ENCODE results near the gene TAP1. TPM values are rescaled to one million over a fixed set of nuclear protein-coding genes. Genes with fewer than 3 reads are reported as not detected.
"Not testable (repeated sequence)": the region's sequence is repeated elsewhere in the genome, so short reads cannot be mapped to it uniquely, and the experiment has no call there.

TAP1 gene
- total RNA-seq, 8 experiments from 2014 or later: 0.18 to 115 (median 12.6) TPM

DNA sequence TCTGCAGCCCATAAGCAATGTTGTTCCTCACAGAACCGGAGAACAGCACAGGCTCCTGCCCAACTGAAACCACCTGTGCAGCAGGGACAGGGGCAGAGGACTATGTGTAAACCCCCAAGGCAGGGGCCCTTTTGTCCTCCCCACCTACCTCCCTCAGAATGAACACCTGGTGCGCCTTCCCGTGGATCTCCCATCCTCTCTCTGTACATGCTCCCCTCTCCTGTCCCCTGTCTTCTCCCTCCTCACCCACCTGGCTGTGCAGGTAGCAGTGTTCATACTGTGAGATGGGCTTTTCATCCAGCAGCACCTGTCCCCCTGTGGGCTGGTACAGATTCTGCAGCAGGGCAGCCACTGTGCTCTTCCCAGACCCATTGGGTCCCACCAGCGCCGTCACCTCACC is 23.5 kb downstream of the TAP1 start:
- Histone ChIP-seq H3K4me3 (no peak overlapping the region), H3K4me1 (replicated peaks in 1 of 2) (no peaks in the 10 kb centered on the region), H3K27ac (no peak overlapping the region)
- 86 to 100% (median 100%) methylated on average over 1 to 4 of the region's 5 CpGs; no CpG with 5 or more reads in 5 of the 10 experiments for WGBS, 10 experiments
- ATAC-seq (replicated peaks in 6 of 8): no peak
- in situ Hi-C loops (cut with MboI; ENCODE audit: low pct_unique_long_range_greater_than_20kb in 2 of 9, low sequenced_read_pairs in 9 of 9, unreplicated experiment in 9 of 9): no loop called here

GRCh38 chr6:32829495-32829894 is 24.0 kb downstream of the TAP1 start:
- in situ Hi-C loops (cut with MboI; ENCODE audit: low pct_unique_long_range_greater_than_20kb in 2 of 9, low sequenced_read_pairs in 9 of 9, unreplicated experiment in 9 of 9): no loop called here
- no peak overlapping the region for H3K27ac ChIP-seq
- H3K4me3 ChIP-seq: no peak overlapping the region
- ATAC-seq (replicated peaks in 6 of 8): no peak
- WGBS, 10 experiments: 0 to 40% methylated on average over 1 of the region's 7 CpGs; no CpG with 5 or more reads in 8 of the 10 experiments
- no peaks in the 10 kb centered on the region for H3K4me1 ChIP-seq (replicated peaks in 1 of 2)

DNA sequence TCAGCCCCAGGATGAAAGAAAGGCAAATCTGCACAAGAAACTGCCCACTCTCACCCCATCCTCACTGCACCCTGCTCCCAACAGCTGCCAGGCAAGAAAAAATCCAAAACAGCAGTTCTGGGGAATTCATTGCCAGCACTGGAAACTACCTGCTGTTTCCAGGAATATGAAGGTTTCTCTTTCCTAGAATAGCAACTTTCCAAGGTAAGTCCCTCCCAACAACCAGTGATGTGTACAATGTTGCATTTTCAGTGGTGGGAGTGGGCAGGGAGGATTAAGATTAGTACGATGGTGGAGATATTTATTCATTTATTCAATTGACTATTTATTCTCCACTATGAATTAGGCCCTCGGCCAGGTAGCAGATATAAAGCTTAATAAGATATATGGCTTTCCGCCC is 26.5 kb downstream of the TAP1 start:
- no peaks in the 10 kb centered on the region for H3K4me1 ChIP-seq (replicated peaks in 1 of 2)
- H3K27ac ChIP-seq: no peak overlapping the region
- ATAC-seq (replicated peaks in 6 of 8): peak in 3 of 8 experiments; percentile 25 to 67 (median 32)
- 0 to 100% (median 85%) methylated on average over 1 to 3 of the region's 3 CpGs; no CpG with 5 or more reads in 1 of the 10 experiments for WGBS, 10 experiments
- in situ Hi-C loops (cut with MboI; ENCODE audit: low pct_unique_long_range_greater_than_20kb in 2 of 9, low sequenced_read_pairs in 9 of 9, unreplicated experiment in 9 of 9): no loop called here
- no peak overlapping the region for H3K4me3 ChIP-seq

DNA sequence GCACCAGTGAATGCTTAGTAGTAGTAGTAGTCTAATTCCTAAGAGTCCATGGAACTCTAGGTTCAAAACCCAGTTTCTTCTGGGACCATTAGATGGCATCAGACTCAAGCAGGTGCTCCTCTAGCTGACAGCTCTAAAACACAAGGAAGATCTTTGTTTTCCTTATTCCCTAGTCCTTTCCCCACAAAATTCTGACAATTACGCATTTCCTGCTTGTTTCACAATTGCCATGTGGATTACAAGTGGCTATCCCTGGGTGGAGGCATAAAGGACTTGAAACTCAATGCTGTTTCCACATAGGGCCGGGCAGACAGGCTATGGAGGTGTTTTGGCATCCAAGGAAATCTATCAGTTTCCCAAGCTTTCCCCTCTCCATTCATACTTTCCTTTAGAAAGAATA is 27.5 kb downstream of the TAP1 start:
- WGBS, 10 experiments: 0 to 70% (median 25%) methylated on average over 1 to 2 of the region's 2 CpGs; no CpG with 5 or more reads in 2 of the 10 experiments
- in situ Hi-C loops (cut with MboI; ENCODE audit: low pct_unique_long_range_greater_than_20kb in 2 of 9, low sequenced_read_pairs in 9 of 9, unreplicated experiment in 9 of 9): no loop called here
- Histone ChIP-seq H3K4me1 (replicated peaks in 1 of 2) (no peaks in the 10 kb centered on the region), H3K4me3 (no peak overlapping the region), H3K27ac (no peak overlapping the region)
- peak in 3 of 8 experiments; percentile 76 to 81 (median 76) for ATAC-seq (replicated peaks in 6 of 8)

GRCh38 chr6:32819729-32820128 is 33.8 kb downstream of the TAP1 start:
- no peak overlapping the region for H3K27ac ChIP-seq
- 8 to 71% (median 42%) methylated on average over 1 to 3 of the region's 3 CpGs; no CpG with 5 or more reads in 3 of the 10 experiments for WGBS, 10 experiments
- in situ Hi-C loops (cut with MboI; ENCODE audit: low pct_unique_long_range_greater_than_20kb in 2 of 9, low sequenced_read_pairs in 9 of 9, unreplicated experiment in 9 of 9): no loop called here
- peak in 2 of 8 experiments; percentile 77 to 82 for ATAC-seq (replicated peaks in 6 of 8)
- no peaks in the 10 kb centered on the region for H3K4me1 ChIP-seq (replicated peaks in 1 of 2)
- no peak overlapping the region for H3K4me3 ChIP-seq

GRCh38 chr6:32818867-32819266 is 34.6 kb downstream of the TAP1 start:
- Histone ChIP-seq H3K4me3 (no peak overlapping the region), H3K27ac (no peak overlapping the region), H3K4me1 (replicated peaks in 1 of 2) (no peaks in the 10 kb centered on the region)
- ATAC-seq (replicated peaks in 6 of 8): no peak
- WGBS, 10 experiments: 14 to 69% (median 43%) methylated on average over 1 to 2 of the region's 2 CpGs; no CpG with 5 or more reads in 2 of the 10 experiments
- in situ Hi-C loops (cut with MboI; ENCODE audit: low pct_unique_long_range_greater_than_20kb in 2 of 9, low sequenced_read_pairs in 9 of 9, unreplicated experiment in 9 of 9): no loop called here

DNA sequence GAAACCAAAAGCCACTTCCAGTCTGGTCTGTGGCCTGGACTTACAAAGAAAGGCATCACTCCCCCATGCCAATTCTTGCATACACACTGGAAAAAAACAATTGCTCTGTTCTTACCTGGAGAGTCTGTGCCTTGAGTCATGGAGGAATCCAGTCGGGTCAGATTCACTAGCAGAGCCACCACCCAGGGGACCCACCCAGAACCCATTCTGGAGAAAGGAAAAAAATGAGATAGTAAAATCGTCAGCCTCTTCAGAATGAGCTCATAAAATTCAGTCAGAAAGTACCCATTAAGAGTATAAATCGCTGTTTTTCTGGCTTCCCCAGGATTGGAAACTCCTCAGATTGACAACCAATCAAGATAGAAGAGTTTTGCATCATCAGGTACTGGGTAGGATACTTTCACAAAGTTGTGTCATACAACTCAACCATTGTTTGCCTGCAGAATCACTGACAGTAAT is 36.7 kb downstream of the TAP1 start, which contains the start of gene HLA-DOB:
Gene HLA-DOB (minus strand): TSS at position 257 of the 459 bp plus-strand sequence. CDS start 51 bp downstream, at position 206.
- 20 to 80% (median 60%) methylated on average over 1 to 3 of the region's 3 CpGs; no CpG with 5 or more reads in 3 of the 10 experiments for WGBS, 10 experiments
- no peak within 1 kb of the TSS for H3K4me3 ChIP-seq
- peak in 3 of 8 experiments; percentile 72 to 96 (median 90) for ATAC-seq (replicated peaks in 6 of 8)

DNA sequence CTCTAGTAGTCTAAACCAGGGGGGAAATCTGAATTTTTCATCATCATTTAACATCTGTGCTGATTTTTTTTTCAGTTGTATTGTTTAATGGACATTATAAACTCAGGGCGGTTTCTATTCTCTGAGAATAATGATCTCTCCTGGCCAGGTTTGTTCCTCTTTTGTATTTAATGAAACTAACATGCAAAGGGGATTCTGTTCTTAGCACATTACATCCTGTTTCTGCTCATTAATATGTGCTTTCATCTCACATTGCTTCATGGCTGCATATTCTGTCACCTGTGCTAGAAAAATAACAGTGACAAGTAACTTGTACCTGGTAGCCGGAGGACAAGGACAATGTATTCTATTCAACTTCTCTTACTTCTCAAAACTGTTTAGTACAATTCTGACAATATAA is 37.5 kb downstream of the TAP1 start:
- WGBS, 10 experiments: 85 to 100% (median 94%) methylated on average over 1 to 2 of the region's 2 CpGs; no CpG with 5 or more reads in 1 of the 10 experiments
- no peak overlapping the region for H3K4me3 ChIP-seq
- no peak overlapping the region for H3K27ac ChIP-seq
- in situ Hi-C loops (cut with MboI; ENCODE audit: low pct_unique_long_range_greater_than_20kb in 2 of 9, low sequenced_read_pairs in 9 of 9, unreplicated experiment in 9 of 9): no loop called here
- no peaks in the 10 kb centered on the region for H3K4me1 ChIP-seq (replicated peaks in 1 of 2)
- no peak for ATAC-seq (replicated peaks in 6 of 8)

More for the DNA sequence above, 36.7 kb downstream of the TAP1 start, which contains the start of gene HLA-DOB:
- H3K27ac ChIP-seq: no peak within 1 kb of the TSS
- in situ Hi-C loops (cut with MboI; ENCODE audit: low pct_unique_long_range_greater_than_20kb in 2 of 9, low sequenced_read_pairs in 9 of 9, unreplicated experiment in 9 of 9): no loop called here
- no peaks in the 10 kb centered on the region for H3K4me1 ChIP-seq (replicated peaks in 1 of 2)

DNA sequence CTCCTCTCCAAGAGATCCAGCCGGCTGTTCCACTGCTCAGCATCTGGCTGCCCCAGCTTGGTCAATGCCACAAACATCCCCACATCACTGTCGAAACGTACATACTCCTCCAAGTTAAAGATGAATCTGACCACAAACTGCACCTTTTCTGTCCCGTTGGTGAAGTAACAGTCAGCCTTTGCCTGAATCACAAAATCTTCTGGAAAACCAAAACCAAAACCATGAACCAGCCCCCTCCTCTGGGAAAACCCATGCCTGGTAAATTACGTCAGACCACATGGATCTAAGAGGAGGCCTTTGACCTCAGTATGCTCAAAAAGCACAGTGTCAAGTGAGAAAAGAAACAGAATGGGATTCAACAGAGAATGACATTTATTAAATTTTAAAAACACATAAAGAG is 38.4 kb downstream of the TAP1 start:
- in situ Hi-C loops (cut with MboI; ENCODE audit: low pct_unique_long_range_greater_than_20kb in 2 of 9, low sequenced_read_pairs in 9 of 9, unreplicated experiment in 9 of 9): no loop called here
- Histone ChIP-seq H3K4me3 (no peak overlapping the region), H3K27ac (no peak overlapping the region), H3K4me1 (replicated peaks in 1 of 2) (no peaks in the 10 kb centered on the region)
- 37 to 100% (median 74%) methylated on average over 1 to 4 of the region's 5 CpGs; no CpG with 5 or more reads in 2 of the 10 experiments for WGBS, 10 experiments
- no peak for ATAC-seq (replicated peaks in 6 of 8)

- WGBS, 10 experiments: 43 to 80% (median 79%) methylated on average over 1 to 2 of the region's 2 CpGs; no CpG with 5 or more reads in 3 of the 10 experiments
- Histone ChIP-seq H3K4me3 (no peak overlapping the region), H3K27ac (no peak overlapping the region), H3K4me1 (replicated peaks in 1 of 2) (no peaks in the 10 kb centered on the region)
- no peak for ATAC-seq (replicated peaks in 6 of 8)
- in situ Hi-C loops (cut with MboI; ENCODE audit: low pct_unique_long_range_greater_than_20kb in 2 of 9, low sequenced_read_pairs in 9 of 9, unreplicated experiment in 9 of 9): no loop called here
Observed at GRCh38 chr6:32814145-32814544, 39.4 kb downstream of the TAP1 start.

- Histone ChIP-seq H3K27ac (no peak overlapping the region), H3K4me1 (replicated peaks in 1 of 2) (no peaks in the 10 kb centered on the region), H3K4me3 (no peak overlapping the region)
- in situ Hi-C loops (cut with MboI; ENCODE audit: low pct_unique_long_range_greater_than_20kb in 2 of 9, low sequenced_read_pairs in 9 of 9, unreplicated experiment in 9 of 9): no loop called here
- no peak for ATAC-seq (replicated peaks in 6 of 8)
- WGBS, 10 experiments: 0 to 40% (median 0%) methylated on average over 1 of the region's 1 CpG
Observed at GRCh38 chr6:32809171-32809570, 44.3 kb downstream of the TAP1 start.

GRCh38 chr6:32807020-32807580 is 46.4 kb downstream of the TAP1 start:
- Histone ChIP-seq H3K27ac (no peak overlapping the region), H3K4me3 (no peak overlapping the region), H3K4me1 (replicated peaks in 1 of 2) (no peaks in the 10 kb centered on the region)
- WGBS, 10 experiments: 33 to 100% (median 58%) methylated on average over 1 to 2 of the region's 5 CpGs; no CpG with 5 or more reads in 7 of the 10 experiments
- no peak for ATAC-seq (replicated peaks in 6 of 8)
- in situ Hi-C loops (cut with MboI; ENCODE audit: low pct_unique_long_range_greater_than_20kb in 2 of 9, low sequenced_read_pairs in 9 of 9, unreplicated experiment in 9 of 9): no loop called here

DNA sequence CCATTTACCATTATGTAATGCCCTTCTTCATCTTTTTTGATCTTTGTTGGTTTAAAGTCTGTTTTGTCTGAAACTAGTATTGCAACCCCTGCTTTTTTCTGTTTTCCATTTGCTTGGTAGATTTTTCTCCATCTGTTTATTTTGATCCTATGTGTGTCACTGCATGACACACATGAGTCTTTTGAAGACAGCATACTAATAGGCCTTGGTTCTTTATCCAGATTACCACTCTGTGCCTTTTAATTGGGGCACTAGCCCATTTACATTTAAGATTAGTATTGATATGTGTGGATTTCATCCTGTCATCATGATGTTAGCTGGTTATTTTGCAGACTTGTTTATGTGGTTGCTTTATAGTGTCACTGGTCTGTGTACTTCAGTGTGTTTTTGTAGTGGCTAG is 48.1 kb downstream of the TAP1 start:
- H3K4me3 ChIP-seq; H3K27ac ChIP-seq; in situ Hi-C loops (cut with MboI; ENCODE audit: low pct_unique_long_range_greater_than_20kb in 2 of 9, low sequenced_read_pairs in 9 of 9, unreplicated experiment in 9 of 9); ATAC-seq (replicated peaks in 6 of 8); H3K4me1 ChIP-seq (replicated peaks in 1 of 2): not testable (repeated sequence)

GRCh38 chr6:32803416-32803815 is 50.1 kb downstream of the TAP1 start:
- 22 to 100% (median 61%) methylated on average over 1 to 2 of the region's 2 CpGs; no CpG with 5 or more reads in 1 of the 10 experiments for WGBS, 10 experiments
- H3K4me1 ChIP-seq (replicated peaks in 1 of 2): no peaks in the 10 kb centered on the region
- H3K27ac ChIP-seq: no peak overlapping the region
- H3K4me3 ChIP-seq: no peak overlapping the region
- in situ Hi-C loops (cut with MboI; ENCODE audit: low pct_unique_long_range_greater_than_20kb in 2 of 9, low sequenced_read_pairs in 9 of 9, unreplicated experiment in 9 of 9): no loop called here
- ATAC-seq (replicated peaks in 6 of 8): no peak
